HL-60 (cell line): ENCODE measurements around the gene TEX54.

Experiments
- CTCF ChIP-seq: IDR thresholded peaks from one replicate; pipeline ENCODE4 v1.5.1; 2011; ENCODE audit warnings: low read length, control low read depth, inconsistent platforms; ENCODE audit not compliant: insufficient read depth
- GABPA ChIP-seq: IDR thresholded peaks from 2 replicates; pipeline ENCODE4 v1.6.1; 2012; ENCODE audit warnings: low read depth
- POLR2AphosphoS5 ChIP-seq: IDR thresholded peaks from 2 replicates; pipeline ENCODE4 v1.6.1; 2012; ENCODE audit warnings: low read depth
- TF ChIP-seq, protein P1 (sequence below): IDR thresholded peaks from 2 replicates; pipeline ENCODE4 v1.6.1; 2012; ENCODE audit warnings: low read depth; ENCODE audit not compliant: insufficient replicate concordance

- no peak for TF ChIP-seq CTCF
- no peak for TF ChIP-seq POLR2AphosphoS5
- TF ChIP-seq GABPA = no peak
- TF ChIP-seq, protein P1, sequence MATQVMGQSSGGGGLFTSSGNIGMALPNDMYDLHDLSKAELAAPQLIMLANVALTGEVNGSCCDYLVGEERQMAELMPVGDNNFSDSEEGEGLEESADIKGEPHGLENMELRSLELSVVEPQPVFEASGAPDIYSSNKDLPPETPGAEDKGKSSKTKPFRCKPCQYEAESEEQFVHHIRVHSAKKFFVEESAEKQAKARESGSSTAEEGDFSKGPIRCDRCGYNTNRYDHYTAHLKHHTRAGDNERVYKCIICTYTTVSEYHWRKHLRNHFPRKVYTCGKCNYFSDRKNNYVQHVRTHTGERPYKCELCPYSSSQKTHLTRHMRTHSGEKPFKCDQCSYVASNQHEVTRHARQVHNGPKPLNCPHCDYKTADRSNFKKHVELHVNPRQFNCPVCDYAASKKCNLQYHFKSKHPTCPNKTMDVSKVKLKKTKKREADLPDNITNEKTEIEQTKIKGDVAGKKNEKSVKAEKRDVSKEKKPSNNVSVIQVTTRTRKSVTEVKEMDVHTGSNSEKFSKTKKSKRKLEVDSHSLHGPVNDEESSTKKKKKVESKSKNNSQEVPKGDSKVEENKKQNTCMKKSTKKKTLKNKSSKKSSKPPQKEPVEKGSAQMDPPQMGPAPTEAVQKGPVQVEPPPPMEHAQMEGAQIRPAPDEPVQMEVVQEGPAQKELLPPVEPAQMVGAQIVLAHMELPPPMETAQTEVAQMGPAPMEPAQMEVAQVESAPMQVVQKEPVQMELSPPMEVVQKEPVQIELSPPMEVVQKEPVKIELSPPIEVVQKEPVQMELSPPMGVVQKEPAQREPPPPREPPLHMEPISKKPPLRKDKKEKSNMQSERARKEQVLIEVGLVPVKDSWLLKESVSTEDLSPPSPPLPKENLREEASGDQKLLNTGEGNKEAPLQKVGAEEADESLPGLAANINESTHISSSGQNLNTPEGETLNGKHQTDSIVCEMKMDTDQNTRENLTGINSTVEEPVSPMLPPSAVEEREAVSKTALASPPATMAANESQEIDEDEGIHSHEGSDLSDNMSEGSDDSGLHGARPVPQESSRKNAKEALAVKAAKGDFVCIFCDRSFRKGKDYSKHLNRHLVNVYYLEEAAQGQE = no peak
Observed at GRCh38 chr11:62817129-62817528, 15.5 kb downstream of the TEX54 start.
